ENCODE results near the gene CDIP1.

The CDIP1 gene

DNA sequence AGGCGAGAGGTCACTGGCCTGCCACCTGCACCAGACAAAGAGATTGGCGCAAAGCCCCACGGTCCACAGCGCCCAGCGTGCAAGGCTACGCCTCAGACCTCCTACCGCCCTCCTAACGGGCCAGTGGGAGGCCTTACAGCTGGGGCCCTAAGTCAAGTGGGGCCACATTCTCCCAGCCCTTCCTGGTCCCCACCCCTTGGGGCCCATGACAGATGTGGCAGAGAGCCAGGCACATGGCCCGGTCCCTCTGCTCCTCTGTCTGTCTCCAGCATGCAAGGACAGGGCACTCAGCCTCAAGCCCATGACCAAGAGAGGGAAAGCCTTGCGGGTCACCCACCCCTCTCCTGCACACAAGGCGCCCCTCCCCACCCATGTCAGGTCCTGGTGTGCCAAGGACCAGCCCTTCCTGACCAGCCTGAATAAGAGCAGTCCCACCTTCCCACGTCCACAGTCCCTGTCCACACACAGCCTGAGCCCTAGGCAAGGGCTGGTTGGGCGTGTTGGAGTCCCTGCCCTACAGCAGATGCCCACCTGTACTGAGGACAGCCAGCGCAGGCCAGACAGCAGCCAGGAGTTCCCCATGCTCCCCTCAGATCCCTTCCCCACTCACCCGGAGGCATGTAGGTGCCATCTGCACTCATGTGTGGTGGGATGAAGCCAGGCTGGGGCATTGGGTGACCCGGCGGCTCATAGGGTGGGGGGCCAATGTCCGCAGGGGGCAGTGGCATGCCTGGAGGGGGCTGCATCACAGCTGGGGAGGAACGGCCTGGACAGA, 25.3 kb downstream of the CDIP1 start:
- no peak for DNase-seq

GRCh38 chr16:4512473-4512872, 26.1 kb downstream of the CDIP1 start:
- no peak for DNase-seq

DNA sequence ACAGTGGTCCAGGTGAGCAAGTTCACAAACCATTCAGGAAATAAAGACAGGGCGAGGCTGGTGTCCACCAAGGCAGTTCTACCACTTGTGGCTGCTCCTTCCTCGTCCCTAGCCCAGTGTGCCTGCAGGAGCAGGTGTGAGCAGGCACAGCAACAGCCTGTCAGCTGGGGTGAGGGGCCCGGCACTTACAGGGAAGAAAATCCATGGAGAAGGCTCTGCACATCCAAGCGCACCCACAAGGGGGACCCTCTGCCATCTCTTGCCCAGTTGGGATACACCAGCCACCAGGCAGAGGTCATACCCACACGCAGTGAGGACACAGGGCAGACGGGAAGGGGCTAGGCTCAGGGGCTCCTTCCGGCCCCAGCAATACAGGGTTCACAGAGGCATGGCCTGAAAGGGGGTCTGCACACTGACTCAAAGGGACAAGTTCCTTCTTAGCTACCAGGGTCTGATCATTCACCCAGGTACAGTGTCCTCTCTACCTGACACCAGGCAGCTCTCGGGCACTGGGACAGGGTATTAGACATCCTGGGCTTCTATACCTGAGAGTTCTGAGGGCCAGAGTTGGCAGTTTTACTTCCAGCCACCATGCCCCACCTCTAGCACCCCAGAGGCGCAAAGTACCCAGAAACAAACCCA, 27.0 kb downstream of the CDIP1 start:
- DNase-seq, result peak; percentile 33 to 72

- no peak for DNase-seq
Observed at GRCh38 chr16:4510747-4511426, 27.7 kb downstream of the CDIP1 start.

DNA sequence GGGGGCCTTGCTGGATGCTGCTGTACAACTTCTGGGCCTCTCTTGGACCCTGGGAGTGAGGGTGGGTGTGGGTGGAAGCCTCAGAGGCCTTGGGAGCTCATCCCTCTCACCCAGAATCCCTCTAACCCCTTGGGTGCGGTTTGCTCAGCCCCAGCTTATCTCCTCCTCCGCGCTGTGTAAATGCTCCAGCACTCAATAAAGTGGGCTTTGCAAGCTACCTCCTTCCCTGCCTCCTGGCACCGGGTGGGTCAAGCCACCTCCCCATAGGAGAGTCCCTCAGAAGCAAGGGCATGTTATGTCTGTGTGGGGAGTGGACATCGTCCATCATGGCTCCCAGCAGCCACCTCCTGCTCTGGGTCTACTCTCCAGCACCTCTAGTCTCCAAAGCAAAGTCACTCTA, 28.4 kb downstream of the CDIP1 start:
- no peak for DNase-seq

GRCh38 chr16:4509420-4509819, 29.2 kb downstream of the CDIP1 start:
- DNase-seq, result no peak

DNA sequence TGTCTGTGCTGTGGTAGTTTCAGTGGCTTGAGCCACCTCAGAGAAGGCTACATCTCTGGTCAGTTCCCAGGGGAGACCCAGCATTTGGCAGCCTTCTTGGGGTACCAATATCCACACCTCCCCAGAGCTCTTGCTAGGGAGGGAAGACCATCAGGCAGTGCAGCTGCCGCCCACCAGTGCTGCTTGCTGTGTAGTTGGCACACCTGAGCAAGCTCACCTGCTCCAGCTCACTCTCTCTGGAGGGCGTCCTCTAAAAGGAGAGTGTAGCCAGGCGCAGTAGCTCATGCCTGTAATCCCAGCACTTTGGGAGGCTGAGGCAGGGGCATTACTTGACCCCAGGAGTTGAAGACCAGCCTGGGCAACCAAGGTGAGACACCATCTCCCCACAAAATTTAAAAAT, 29.8 kb downstream of the CDIP1 start:
- DNase-seq, result no peak

GRCh38 chr16:4507588-4508345, 30.8 kb downstream of the CDIP1 start:
- no peak for DNase-seq

GRCh38 chr16:4506450-4506849, 32.1 kb downstream of the CDIP1 start:
- peak; percentile 13 to 67 for DNase-seq

GRCh38 chr16:4505356-4506147, 33.0 kb downstream of the CDIP1 start:
- DNase-seq, result no peak

DNA sequence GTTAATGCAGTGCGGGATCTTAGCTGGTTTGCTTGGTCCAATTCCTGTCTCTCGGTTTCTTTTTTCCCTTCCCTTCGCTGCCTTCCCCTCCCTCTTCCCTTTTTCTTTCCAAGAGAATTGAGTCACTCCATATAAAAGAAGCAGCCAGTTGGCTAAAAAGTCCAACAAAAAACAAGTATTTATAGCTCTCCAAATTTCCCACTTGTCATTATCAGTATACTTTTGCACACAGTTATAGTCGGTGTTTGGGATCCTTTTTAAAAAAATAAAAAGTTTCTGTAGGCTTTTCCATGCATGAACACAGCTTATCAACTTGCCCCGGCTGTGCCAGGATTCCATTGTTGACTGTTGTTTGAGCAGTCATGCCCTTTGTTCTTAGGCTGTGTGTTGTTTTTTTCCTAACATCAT, 37.5 kb downstream of the CDIP1 start:
- no peak for DNase-seq

DNA sequence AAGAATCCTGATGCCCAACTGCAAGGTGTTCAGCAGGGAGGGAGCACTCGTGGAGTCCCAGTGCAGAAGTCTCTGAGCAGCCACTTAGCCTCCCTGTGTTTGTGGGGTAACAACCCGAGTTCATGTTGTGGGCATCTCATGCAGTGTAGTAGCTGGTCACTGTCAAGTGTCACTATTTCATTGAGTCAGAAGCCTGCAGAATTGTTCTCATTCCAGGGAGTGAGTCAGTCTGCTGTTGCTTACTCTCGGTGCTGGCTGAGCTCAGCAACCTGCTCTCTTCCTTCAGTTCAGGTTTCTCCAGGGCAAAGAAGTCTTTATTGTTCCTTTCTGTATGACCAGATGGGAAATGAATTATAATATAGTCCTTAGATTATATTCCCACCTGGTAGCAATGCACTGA, 38.3 kb downstream of the CDIP1 start:
- no peak for DNase-seq

- no peak for DNase-seq
Observed at GRCh38 chr16:4499196-4499555, 39.4 kb downstream of the CDIP1 start.

DNA sequence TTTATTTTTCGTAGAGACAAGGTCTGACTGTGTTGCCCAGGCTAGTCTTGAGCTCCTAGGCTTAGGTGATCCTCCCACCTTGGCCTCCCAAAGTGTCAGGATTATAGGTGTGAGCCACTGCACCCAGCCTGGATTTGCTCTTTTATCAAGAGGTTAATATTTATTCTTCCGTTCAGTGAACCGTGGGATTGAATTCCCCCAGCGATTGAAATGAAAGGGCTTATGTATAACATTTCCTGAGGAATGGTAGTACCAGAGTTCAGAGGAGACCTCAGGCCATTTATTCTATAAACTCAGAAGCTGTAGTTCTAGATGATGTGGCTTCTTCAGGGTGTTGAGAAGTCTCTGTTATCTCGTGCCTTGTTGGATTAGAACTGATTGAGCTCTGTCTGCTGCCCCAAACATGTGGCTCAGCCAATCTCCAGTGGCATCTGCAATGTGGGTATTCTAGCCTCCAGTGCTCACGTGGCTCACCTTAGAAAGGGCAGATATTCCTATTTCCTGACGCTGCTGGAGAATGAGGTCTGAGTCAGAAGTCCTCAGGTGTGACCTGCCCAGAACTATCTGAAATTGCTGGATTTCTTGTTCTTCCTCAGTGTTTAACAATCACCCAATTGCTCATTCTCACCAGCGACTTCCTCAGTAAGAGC, 39.9 kb downstream of the CDIP1 start:
- DNase-seq, result no peak

GRCh38 chr16:4496305-4496704, 42.3 kb downstream of the CDIP1 start:
- no peak for DNase-seq

DNA sequence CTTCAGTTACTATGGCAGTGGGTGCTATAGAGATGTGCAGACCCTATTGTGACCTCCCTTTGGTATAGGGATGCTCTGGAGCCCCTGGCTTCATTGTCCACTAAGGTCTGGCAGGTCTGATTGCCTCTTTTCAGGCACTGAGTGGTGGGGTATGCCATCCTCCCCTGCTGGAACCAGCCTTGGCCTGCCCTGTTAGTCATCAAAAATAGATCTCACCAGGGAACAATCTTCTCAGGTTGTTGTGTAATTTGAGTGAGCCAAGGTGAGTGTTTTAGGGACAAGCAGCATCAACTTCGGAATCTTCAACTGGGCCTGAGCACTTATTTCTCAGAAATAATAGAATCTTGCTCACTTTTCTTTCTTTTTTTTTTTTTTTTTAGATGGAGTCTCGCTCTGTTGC, 42.8 kb downstream of the CDIP1 start:
- no peak for DNase-seq

DNA sequence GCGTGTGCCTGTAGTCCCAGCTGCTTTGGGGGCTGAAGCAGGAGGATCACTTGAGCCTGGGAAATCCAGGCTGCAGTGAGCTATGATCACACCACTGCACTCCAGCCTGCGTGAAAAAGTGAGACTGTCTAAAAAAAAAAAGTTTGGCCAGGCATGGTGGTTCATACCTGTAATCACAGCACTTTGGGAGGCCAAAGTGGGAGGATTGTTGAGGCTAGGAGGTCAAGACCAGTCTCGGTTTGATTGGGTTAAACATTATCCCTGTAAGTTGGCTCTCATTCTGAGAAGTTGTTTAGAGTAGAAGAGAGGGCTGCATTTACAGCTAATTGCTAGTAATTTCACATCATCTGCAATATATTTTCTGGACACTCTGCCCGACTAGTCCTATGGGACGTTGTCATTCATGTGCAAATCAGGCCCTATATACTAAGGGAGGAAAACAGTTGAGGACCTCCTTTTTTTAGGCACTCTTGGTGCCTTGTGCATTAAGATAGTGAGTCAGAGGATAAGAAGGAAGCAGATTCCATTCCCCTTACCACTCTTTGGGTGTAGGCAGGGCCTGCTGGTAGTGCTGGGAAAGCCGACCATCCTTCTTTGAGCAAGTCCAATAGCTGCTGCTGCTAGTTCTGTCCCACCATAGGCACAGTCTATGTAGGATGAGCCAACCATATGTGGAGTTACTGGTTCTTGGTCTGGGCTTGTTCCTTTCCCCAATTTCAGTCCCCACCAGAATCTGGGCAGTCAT, 43.7 kb downstream of the CDIP1 start:
- no peak for DNase-seq

DNA sequence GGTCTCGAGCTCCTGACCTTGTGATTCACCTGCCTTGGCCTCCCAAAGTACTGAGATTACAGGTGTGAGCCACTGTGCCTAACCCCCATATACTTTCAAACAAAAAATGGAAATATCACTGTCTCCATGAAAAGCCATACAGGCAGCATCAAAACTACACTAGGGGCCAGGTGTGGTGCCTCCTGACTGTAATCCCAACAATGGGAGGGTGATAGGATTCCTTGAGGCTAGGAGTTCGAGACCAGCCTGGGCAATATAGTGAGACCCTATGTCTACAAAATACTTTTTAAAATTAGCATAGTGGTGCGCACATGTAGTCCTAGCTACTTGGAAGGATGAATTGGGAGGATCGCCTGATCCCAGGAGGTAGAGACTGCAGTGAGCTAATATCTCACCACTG, 46.7 kb downstream of the CDIP1 start:
- DNase-seq, result no peak

DNA sequence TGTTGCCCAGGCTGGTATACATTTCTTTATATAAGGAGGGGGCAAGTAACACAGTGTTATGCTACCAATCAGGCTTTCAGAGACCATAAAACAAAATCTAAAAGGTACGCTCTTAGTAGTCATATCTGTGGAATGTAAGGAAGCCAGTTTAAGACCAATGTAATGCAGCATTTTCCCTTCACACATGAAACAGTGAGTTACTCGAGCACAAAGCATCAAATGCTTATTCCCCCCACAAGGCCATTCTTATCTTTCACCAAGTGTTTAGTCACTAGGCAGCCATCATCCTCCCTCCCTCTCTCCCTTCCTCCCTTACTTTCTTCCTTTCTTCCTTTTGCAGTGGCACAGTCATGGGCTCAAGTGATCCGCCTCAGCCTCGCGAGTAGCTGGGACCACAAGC, 49.5 kb downstream of the CDIP1 start:
- DNase-seq, result no peak

DNA sequence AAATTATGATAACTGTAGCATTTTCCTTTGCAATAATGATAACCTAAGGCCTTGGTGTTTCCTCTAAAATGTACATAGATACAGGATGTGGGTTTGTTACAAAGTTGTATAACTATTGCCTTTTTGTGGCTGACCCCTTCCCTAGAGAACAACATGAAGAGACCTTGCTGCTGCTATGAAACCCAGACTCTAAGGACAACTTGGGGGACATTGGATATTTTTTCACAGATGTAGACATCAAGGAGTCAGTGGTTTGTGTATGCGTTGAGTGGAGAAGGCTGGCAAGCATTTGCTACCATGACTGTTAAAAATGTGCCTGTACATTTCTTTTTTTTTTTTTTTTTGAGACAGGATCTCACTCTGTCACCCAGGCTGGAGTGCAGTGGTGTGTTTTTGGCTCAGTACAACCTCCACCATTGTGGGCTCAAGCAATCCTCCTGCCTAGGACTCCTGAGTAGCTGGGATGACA, 50.0 kb downstream of the CDIP1 start:
- DNase-seq, result no peak

DNA sequence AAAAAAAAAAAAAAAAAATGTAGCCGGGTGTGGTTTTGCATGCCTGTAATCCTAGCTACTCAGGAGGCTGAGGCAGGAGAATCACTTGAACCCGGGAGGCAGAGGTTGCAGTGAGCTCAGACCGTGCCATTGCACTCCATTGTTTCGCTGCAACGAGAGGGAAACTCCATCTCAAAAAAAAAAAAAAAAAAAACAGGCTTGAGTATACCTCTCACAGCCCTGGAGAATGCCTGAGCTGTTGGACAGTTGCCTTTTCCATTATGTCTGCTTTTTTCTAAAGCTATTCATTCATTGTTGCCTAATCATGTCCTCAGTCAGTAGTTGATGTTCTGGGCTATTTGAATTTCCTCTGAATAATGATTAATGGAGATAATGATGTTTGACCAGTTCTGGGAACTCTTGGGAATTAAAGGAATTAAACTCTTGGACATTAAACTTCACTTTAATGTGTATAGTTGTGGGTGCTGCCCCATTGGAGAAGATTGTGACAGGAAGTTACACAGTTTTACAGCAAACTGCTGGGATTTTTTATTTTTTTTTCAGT, 50.5 kb downstream of the CDIP1 start:
- DNase-seq, result no peak

Data from NCI-H526 (cell line).